Activated CD4-positive, alpha-beta memory T cell treated with anti-CD3 and anti-CD28 coated beads for 36 hours (primary cell): Measurements from ENCODE around the gene NDUFC2. TPM values are rescaled to one million over a fixed set of nuclear protein-coding genes. Genes with fewer than 3 reads are reported as not detected.

Experiments
- CTCF ChIA-PET: fragments of 350-600 bp; sonication (Branson Sonifier 250); formaldehyde crosslinking; loops from one replicate; lab custom pipeline; 2021; ENCODE audit warnings: antibody characterized with exemption, inconsistent platforms; lab: Charles Lee
- POLR2A ChIA-PET: fragments of 350-600 bp; sonication (Branson Sonifier 250); formaldehyde crosslinking; loops from one replicate; lab custom pipeline; 2021; ENCODE audit warnings: antibody characterized with exemption; lab: Charles Lee
- DNase-seq: peaks from one replicate; pipeline ENCODE4 v3.0.0-alpha.2; 2020
- H3K27ac Mint-ChIP-seq: one replicate; pipeline ENCODE4 v1.8.0; 2021; ENCODE audit warnings: mixed read lengths
- H3K27me3 Mint-ChIP-seq: one replicate; pipeline ENCODE4 v1.8.0; 2021; ENCODE audit warnings: mixed read lengths
- H3K36me3 Mint-ChIP-seq: one replicate; pipeline ENCODE4 v1.8.0; 2021; ENCODE audit warnings: mixed read lengths
- H3K4me1 Mint-ChIP-seq: one replicate; pipeline ENCODE4 v1.8.0; 2021; ENCODE audit warnings: low read depth, mixed read lengths
- H3K4me3 Mint-ChIP-seq: one replicate; pipeline ENCODE4 v1.8.0; 2021; ENCODE audit warnings: mild to moderate bottlenecking, mixed read lengths
- H3K9me3 Mint-ChIP-seq: one replicate; pipeline ENCODE4 v1.8.0; 2021; ENCODE audit warnings: mixed read lengths
- intact Hi-C: fragments of 100-400 bp; cut with micrococcal nuclease; formaldehyde crosslinking; loops from one replicate; pipeline ENCODE4 v1.15.1; 2023
- total RNA-seq, 2 experiments: library from RNA; stranded (reverse); gene quantifications; one replicate each; pipeline ENCODE4 v1.2.3, GENCODE V29; 2021

The NDUFC2 gene
- total RNA-seq = 100 to 1,000 TPM; 209 to 230 TPM

GRCh38 chr11:78079232-78080083, at the start of gene NDUFC2:
Gene NDUFC2, minus strand, starts transcription at chr11:78079862. Its CDS starts 118 bp downstream, at chr11:78079744.
- intact Hi-C loops = loop anchor here (1.0 to 5.0 kb wide), 6 partner anchors 15 to 483 kb away; partner anchors contain the start of genes ALG8, GAB2, KCTD21 and USP35
- POLR2A ChIA-PET = interaction anchor here (0.5 to 2.1 kb wide), 8 partner anchors 11 to 416 kb away, joined by 3 to 8 read pairs (median 5); partner anchors contain the start of genes ALG8, INTS4, KCTD21 and USP35
- peak; percentile 77 for DNase-seq
- CTCF ChIA-PET = interaction anchor here (1.4 to 2.0 kb wide), 3 partner anchors 33 to 84 kb away, joined by 5 to 6 read pairs (median 5); no protein-coding TSS in a partner anchor
- peak within 1 kb of the TSS; percentile 91 for H3K4me3 Mint-ChIP-seq
- peaks cover 40% of the 10 kb centered on the region for H3K4me1 Mint-ChIP-seq
- H3K27ac Mint-ChIP-seq = peak within 1 kb of the TSS; percentile 83
- H3K9me3 Mint-ChIP-seq = no peaks in the 10 kb centered on the region
- H3K27me3 Mint-ChIP-seq = no peaks in the 10 kb centered on the region
- H3K36me3 Mint-ChIP-seq = peaks cover 2% of the 10 kb centered on the region

- peaks cover 4% of the 10 kb centered on the region for H3K36me3 Mint-ChIP-seq
- H3K27ac Mint-ChIP-seq = no peak overlapping the region
- no peak overlapping the region for H3K4me3 Mint-ChIP-seq
- H3K9me3 Mint-ChIP-seq = no peaks in the 10 kb centered on the region
- no peak for DNase-seq
- POLR2A ChIA-PET = no interaction called here
- intact Hi-C loops = no loop called here
- peaks cover 9% of the 10 kb centered on the region for H3K4me1 Mint-ChIP-seq
- no peaks in the 10 kb centered on the region for H3K27me3 Mint-ChIP-seq
- CTCF ChIA-PET = no interaction called here
Observed at GRCh38 chr11:78127403-78127802, 47.7 kb upstream of the NDUFC2 start.

- Mint-ChIP-seq H3K27ac (no peak overlapping the region), H3K4me1 (no peaks in the 10 kb centered on the region), H3K9me3 (no peaks in the 10 kb centered on the region), H3K27me3 (no peaks in the 10 kb centered on the region), H3K4me3 (no peak overlapping the region), H3K36me3 (peaks cover 24% of the 10 kb centered on the region)
- POLR2A ChIA-PET = no interaction called here
- CTCF ChIA-PET = no interaction called here
- no peak for DNase-seq
- intact Hi-C loops = no loop called here
Observed at GRCh38 chr11:78112582-78113275, 33.1 kb upstream of the NDUFC2 start.

- Mint-ChIP-seq H3K4me3 (no peak overlapping the region), H3K36me3 (peaks cover 26% of the 10 kb centered on the region), H3K27ac (no peak overlapping the region), H3K9me3 (no peaks in the 10 kb centered on the region), H3K4me1 (no peaks in the 10 kb centered on the region), H3K27me3 (no peaks in the 10 kb centered on the region)
- intact Hi-C loops = no loop called here
- DNase-seq = no peak
- ChIA-PET CTCF (no interaction called here), POLR2A (no interaction called here)
Observed at GRCh38 chr11:78111298-78111697, 31.6 kb upstream of the NDUFC2 start.

GRCh38 chr11:78110830-78111229, 31.2 kb upstream of the NDUFC2 start:
- no peaks in the 10 kb centered on the region for H3K27me3 Mint-ChIP-seq
- intact Hi-C loops = no loop called here
- ChIA-PET POLR2A (no interaction called here), CTCF (no interaction called here)
- H3K4me3 Mint-ChIP-seq = no peak overlapping the region
- H3K36me3 Mint-ChIP-seq = peaks cover 26% of the 10 kb centered on the region
- no peaks in the 10 kb centered on the region for H3K9me3 Mint-ChIP-seq
- DNase-seq = no peak
- no peaks in the 10 kb centered on the region for H3K4me1 Mint-ChIP-seq
- no peak overlapping the region for H3K27ac Mint-ChIP-seq

- H3K4me1 Mint-ChIP-seq = no peaks in the 10 kb centered on the region
- ChIA-PET POLR2A (no interaction called here), CTCF (no interaction called here)
- intact Hi-C loops = no loop called here
- H3K27ac Mint-ChIP-seq = no peak overlapping the region
- peaks cover 26% of the 10 kb centered on the region for H3K36me3 Mint-ChIP-seq
- H3K27me3 Mint-ChIP-seq = no peaks in the 10 kb centered on the region
- no peak overlapping the region for H3K4me3 Mint-ChIP-seq
- DNase-seq = no peak
- H3K9me3 Mint-ChIP-seq = no peaks in the 10 kb centered on the region
Observed at GRCh38 chr11:78110351-78110750, 30.7 kb upstream of the NDUFC2 start.

GRCh38 chr11:78109081-78110015, 29.7 kb upstream of the NDUFC2 start:
- H3K4me1 Mint-ChIP-seq = no peaks in the 10 kb centered on the region
- no peak for DNase-seq
- H3K27me3 Mint-ChIP-seq = no peaks in the 10 kb centered on the region
- H3K4me3 Mint-ChIP-seq = no peak overlapping the region
- CTCF ChIA-PET = no interaction called here
- no peak overlapping the region for H3K27ac Mint-ChIP-seq
- POLR2A ChIA-PET = no interaction called here
- intact Hi-C loops = no loop called here
- peaks cover 26% of the 10 kb centered on the region for H3K36me3 Mint-ChIP-seq
- no peaks in the 10 kb centered on the region for H3K9me3 Mint-ChIP-seq

- no peaks in the 10 kb centered on the region for H3K9me3 Mint-ChIP-seq
- DNase-seq = no peak
- ChIA-PET POLR2A (no interaction called here), CTCF (no interaction called here)
- H3K4me1 Mint-ChIP-seq = no peaks in the 10 kb centered on the region
- H3K4me3 Mint-ChIP-seq = no peak overlapping the region
- no peak overlapping the region for H3K27ac Mint-ChIP-seq
- peaks cover 27% of the 10 kb centered on the region for H3K36me3 Mint-ChIP-seq
- intact Hi-C loops = no loop called here
- no peaks in the 10 kb centered on the region for H3K27me3 Mint-ChIP-seq
Observed at GRCh38 chr11:78100676-78101472, 21.2 kb upstream of the NDUFC2 start.

GRCh38 chr11:78100261-78100660, 20.6 kb upstream of the NDUFC2 start:
- intact Hi-C loops = no loop called here
- CTCF ChIA-PET = no interaction called here
- H3K4me3 Mint-ChIP-seq = no peak overlapping the region
- H3K27ac Mint-ChIP-seq = no peak overlapping the region
- DNase-seq = no peak
- H3K36me3 Mint-ChIP-seq = peaks cover 31% of the 10 kb centered on the region
- H3K9me3 Mint-ChIP-seq = no peaks in the 10 kb centered on the region
- POLR2A ChIA-PET = no interaction called here
- no peaks in the 10 kb centered on the region for H3K4me1 Mint-ChIP-seq
- H3K27me3 Mint-ChIP-seq = no peaks in the 10 kb centered on the region

GRCh38 chr11:78099666-78100065, 20.0 kb upstream of the NDUFC2 start:
- no peak for DNase-seq

GRCh38 chr11:78097666-78098385, 18.2 kb upstream of the NDUFC2 start:
- no peak overlapping the region for H3K4me3 Mint-ChIP-seq
- peaks cover 40% of the 10 kb centered on the region for H3K36me3 Mint-ChIP-seq
- no peak overlapping the region for H3K27ac Mint-ChIP-seq
- DNase-seq = no peak
- intact Hi-C loops = no loop called here
- H3K4me1 Mint-ChIP-seq = peaks cover 9% of the 10 kb centered on the region
- H3K9me3 Mint-ChIP-seq = no peaks in the 10 kb centered on the region
- ChIA-PET CTCF (no interaction called here), POLR2A (no interaction called here)
- H3K27me3 Mint-ChIP-seq = no peaks in the 10 kb centered on the region

More at GRCh38 chr11:78099666-78100065, 20.0 kb upstream of the NDUFC2 start:
- Mint-ChIP-seq H3K4me3 (no peak overlapping the region), H3K36me3 (peaks cover 34% of the 10 kb centered on the region), H3K4me1 (peaks cover 2% of the 10 kb centered on the region), H3K27ac (no peak overlapping the region), H3K9me3 (no peaks in the 10 kb centered on the region), H3K27me3 (no peaks in the 10 kb centered on the region)
- intact Hi-C loops = no loop called here
- ChIA-PET POLR2A (no interaction called here), CTCF (no interaction called here)
